GM19324 (cell line): ENCODE data around the gene FIBP.
"Not testable (repeated sequence)": the region's sequence is repeated elsewhere in the genome, so short reads cannot be mapped to it uniquely, and the experiment has no call there.

Experiments
- ATAC-seq: cut with Tn5 transposase; IDR thresholded peaks from one replicate; pipeline ENCODE4 v1.9.1; 2021; ENCODE audit warnings: mild to moderate bottlenecking, moderate library complexity; ENCODE audit not compliant: unreplicated experiment, low FRiP score

The FIBP gene

DNA sequence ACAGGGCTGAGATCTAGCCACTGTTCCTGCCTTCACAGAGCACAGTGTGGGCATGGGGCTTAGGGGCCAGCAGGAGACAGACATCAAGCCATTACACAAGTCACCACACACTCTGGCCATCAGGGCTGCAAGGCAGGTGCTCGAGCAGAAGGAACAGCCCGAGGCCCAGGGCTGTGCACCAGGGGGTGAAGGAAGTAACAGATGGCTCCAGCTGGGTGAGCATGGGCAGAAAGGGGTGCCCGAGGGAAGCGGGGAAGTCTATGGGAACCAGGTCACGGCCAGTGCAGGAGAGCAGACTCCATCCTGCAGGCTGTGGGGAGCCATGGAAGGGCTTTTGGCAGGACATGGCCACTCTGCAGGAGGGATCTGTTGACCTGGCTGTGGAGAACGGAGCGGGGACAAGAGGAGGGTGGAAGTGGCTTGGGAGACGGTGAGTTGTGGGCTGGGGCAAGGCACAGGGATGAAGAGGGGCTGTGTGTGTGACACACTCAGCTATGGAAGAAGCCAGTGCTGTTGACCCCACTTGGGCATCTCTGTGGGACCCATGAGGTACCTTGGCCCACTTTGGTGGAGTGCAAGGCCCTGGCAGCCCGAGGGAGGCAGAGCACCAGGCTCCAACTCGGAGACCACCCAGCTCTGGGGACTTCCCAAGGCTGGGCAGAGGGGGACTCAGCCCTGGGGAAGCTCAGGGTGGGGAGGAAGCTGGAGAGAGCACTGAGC lies 27.0 kb upstream of the FIBP start:
- ATAC-seq, result no peak

DNA sequence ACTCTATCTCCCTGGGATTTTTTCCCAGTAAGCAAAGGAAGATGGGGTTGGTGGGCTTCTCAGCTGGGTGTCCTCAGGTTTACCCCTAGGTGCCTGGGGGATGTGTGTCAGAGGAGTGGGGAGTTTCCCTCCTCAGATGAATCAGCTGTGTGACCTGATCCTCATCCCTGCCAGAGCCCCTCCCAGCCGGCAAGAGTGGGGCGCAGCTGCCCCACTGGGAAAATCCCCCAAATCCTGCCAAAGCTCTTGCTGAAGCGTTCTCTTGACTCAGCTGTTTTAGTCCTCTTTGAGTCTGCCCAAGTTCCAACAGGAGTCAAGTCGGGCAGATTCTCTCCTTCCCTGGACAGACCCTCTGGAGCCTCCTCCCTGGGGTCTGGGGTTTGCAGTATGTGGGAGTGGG lies 24.6 kb upstream of the FIBP start:
- no peak for ATAC-seq

DNA sequence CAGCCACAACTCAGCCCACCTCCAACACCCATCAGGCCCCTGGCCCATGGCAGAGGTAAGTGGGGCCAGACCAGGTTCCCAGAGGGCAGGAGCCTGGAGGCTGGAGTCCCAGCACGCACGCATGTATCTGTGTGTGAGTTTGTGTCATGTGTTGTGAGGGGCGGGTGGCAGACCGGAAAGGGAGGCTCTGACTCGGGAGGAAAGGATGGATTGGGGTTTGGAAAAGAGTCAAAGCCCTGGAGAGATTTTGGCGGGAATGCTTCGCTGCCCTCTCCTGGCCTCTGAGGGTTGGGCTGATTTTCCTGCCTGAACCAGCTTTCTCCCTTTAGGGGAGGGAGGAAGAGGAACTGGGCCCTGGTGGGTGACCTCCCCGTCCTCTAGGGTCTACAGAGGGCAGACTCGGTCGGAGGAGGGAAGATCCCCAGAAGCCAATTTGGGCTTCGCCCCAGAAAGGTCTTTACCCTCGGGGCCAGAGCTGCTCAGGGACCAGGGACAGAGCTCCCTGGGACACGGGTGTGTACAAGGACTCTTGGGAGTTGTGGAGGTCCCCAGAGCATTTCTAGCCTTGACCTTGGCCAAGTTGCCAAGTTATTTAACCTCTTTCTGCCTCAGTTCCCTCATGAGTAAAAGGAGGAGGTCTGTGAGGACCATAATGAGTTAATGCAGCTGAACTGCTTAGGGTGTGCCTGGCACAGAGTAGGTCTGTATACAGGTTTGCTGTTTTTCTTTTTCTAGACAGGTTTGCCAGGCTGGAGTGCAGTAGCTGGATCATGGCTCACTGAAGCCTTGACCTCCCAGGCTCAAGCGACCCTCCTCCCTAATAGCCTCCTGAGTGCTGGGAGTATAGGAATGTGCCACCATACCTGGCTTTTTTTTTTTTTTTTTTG lies 23.7 kb upstream of the FIBP start:
- no peak for ATAC-seq

DNA sequence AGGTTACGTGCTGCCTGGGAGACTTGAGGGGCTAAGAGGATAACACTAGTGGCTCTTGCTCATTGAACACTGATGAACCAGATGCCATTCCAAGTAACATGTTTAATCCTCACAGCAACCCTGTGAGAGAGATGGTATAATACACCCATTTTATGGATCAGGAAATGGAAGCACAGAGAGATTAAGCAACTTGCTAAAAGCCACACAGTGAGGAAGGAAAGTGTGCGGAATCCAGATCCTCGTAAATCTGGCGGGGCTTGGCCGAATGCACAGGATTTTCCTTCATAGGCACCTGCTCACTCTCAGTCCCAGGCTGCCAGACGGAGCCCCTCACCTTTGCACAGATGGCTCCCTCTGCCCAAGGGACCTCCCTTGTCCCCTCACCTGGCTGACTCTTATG lies 19.6 kb upstream of the FIBP start:
- no peak for ATAC-seq

GRCh38 chr11:65906602-65907001 lies 18.3 kb upstream of the FIBP start:
- no peak for ATAC-seq

DNA sequence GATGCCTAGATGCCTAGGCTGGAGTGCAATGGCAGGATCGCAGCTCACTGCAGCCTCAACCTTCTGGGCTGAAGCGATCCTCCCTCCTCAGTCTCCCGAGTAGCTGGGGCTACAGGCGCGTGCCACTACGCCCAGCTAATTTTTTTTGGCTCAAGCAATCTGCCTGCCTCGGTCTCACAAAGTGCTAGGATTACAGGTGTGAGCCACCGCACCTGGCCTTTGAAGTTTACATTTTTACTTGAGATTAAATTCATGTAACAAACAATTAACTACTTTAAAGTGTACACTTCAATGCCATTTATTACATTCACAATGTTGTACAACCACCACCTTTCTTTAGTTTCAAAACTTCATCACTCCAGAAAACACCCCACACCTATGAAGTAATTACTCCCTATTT lies 15.4 kb upstream of the FIBP start:
- ATAC-seq, result no peak

DNA sequence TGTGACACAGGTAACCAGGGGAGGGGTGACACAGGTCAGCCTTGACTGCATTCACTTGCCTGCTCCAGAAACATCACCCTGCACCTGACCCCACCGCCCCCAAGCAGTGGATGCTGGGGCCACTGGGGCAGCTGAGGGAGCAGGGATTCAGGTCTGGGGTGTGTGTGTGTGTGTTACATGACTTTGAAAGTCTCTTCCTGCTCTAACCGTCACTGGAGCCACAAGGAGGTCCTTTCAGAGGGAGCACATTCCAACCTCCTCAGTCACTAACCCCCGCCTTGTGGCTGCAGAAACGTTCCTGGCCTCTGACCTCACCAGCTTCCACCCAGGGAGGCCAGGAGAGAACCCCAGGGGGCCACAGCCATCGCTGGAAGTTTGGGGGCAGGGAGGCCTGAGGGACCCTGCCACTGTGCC lies 14.8 kb upstream of the FIBP start:
- ATAC-seq, result no peak

DNA sequence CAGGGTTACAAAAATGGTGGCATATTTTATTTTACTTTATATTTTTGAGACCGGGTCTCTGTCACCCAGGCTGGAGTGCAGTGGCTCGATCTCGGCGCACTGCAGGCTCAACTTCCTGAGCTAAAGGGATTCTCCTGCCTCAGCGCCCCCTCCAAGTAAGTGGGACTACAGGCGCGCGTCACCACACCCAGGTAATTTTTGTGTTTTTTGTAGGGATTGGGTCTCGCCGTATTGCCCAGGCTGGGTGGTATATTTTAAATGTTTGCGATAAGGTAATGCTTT lies 12.6 kb upstream of the FIBP start:
- no peak for ATAC-seq

DNA sequence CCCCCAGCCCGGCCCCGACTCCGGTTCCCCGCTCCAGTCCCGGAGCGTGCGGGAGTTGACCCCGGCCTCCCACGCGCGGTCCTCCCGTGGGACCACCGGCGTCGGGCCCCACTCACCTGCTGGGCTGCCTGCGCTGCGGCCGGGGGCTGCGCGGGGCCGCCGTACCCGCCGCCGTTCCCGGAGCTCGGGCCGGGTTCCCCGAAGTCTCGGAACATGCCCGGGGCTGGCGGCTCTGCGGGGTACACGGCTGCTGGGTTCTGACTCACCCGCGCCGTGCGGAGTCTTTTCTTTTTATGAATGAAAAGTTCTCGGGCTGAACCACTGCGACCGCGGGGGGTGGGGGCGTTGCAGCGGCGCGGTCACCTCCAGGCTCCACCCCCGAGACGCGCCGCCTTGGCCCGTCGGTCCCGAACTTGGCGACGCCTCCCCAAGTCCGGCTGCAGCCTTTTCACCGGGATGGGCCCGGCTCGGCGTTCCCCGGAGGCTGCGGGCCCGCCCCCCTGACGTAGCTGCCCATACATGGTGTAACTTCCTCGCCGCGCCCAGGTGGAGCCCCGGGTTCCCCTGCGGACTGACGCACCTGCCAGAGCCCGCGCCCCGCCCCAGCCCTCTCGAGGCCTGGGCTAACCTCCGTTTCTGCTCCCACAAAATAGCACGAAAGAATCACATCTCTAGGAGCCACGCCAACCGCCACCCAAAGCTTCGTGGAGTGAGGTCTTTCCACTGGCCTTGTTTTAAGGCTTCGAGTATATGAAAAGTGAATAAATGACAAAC lies 12.0 kb upstream of the FIBP start, which contains the start of gene FOSL1:
Gene FOSL1, minus strand, starts transcription at position 264 of the 774 bp plus-strand sequence. Its CDS starts 49 bp downstream, at position 215.
- peak; percentile 80 for ATAC-seq

DNA sequence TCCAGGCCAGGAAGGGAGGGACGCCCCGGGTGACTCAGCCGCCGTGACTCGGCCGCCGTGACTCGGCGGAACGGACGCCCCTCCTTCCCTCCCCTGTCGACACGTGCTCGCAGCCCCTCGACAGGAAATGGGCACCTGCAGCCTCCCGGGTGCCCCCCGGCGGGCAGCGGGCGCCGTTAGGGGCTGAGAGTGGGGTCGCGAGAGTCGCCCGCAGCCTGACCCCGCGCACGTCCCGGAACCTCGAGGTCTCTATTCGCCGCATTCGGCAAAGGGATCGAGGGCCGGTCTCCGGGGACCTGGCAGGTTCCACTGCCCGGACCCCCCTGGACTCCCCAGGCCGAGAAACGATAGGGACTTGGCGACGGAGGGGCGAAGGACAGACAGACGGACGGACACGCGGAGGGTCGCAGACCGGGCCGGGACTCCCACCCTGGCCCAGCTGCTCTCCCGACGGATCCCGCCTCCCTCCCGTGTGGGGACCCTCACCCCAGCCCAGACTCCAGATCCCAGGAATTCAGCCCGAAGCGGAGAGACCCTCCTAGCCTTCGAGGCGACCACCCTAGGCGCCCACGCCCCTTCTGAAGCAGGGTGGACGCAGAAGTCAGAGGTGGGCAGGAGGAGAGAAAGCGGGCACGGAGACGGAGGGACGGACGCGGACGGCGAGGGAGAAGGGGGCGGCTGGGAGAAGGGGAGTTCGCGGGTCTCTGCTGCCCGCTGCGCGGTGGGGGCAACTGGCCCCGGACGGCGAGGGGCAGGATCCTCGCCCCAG lies 11.3 kb upstream of the FIBP start:
- no peak for ATAC-seq

DNA sequence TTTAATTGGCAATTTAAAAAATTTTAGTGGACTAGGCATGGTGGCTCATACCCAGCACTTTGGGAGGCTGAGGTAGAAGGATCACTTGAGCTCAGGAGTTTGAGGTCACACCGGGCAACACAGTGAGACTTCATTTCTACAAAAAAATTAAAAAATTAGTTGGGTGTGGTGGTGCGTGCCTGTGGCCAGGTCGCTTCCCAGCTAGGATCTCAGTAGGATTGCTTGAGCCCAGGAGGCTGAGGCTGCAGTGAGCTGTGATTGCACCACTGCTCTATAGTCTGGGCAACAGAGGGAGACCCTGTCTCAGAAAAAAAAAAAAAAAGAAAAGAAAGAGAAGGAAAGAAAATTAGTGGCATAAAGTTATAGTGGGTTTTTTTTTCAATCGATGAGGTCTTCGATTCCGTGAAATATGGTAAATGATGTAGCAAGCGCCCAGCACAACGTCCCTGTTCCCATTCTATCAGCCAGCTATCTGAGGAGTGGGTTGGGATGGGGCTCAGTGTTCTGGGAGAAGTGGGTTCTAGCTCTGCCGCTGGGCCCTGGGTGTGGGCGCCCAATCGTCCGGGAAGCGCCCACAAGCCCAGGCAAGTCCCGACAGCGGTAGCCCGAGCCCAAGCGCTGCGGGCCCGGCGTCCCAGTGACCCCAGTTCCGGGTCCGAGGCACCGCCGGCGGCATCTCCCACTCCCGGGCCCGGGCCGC lies 10.5 kb upstream of the FIBP start:
- ATAC-seq, result no peak

- ATAC-seq, result no peak
Measured at GRCh38 chr11:65897020-65897471, 8.8 kb upstream of the FIBP start.

- no peak for ATAC-seq
Measured at GRCh38 chr11:65896034-65896999, 8.0 kb upstream of the FIBP start.

GRCh38 chr11:65895482-65895981 lies 7.3 kb upstream of the FIBP start:
- no peak for ATAC-seq

GRCh38 chr11:65894034-65894591 lies 5.8 kb upstream of the FIBP start:
- ATAC-seq, result no peak

GRCh38 chr11:65892661-65893317 lies 4.5 kb upstream of the FIBP start:
- ATAC-seq, result no peak

GRCh38 chr11:65892137-65892540 lies 3.9 kb upstream of the FIBP start:
- ATAC-seq, result not testable (repeated sequence)
